Measurements from ENCODE around the gene TOM1L2.
A peak's percentile ranks its signal among the peaks of the same experiment; 100 is the strongest.

TOM1L2 gene

GRCh38 chr17:17871913-17872312 is 100.3 kb downstream of the TOM1L2 start:
- no peak for DNase-seq

GRCh38 chr17:17870247-17870646 is 102.0 kb downstream of the TOM1L2 start:
- no peak for DNase-seq

GRCh38 chr17:17868641-17869522 is 103.3 kb downstream of the TOM1L2 start:
- no peak for DNase-seq

- DNase-seq, result no peak
Measured at GRCh38 chr17:17866897-17867296, 105.3 kb downstream of the TOM1L2 start.

GRCh38 chr17:17866425-17866824 is 105.8 kb downstream of the TOM1L2 start:
- DNase-seq, result no peak

GRCh38 chr17:17865035-17865434 is 107.2 kb downstream of the TOM1L2 start:
- DNase-seq, result no peak

- DNase-seq, result no peak
Measured at GRCh38 chr17:17860766-17861107, 111.5 kb downstream of the TOM1L2 start.

- peak; percentile 39 to 70 for DNase-seq
Measured at GRCh38 chr17:17859909-17860765, 112.1 kb downstream of the TOM1L2 start.

- DNase-seq, result no peak
Measured at GRCh38 chr17:17857496-17857895, 114.7 kb downstream of the TOM1L2 start.

- no peak for DNase-seq
Measured at GRCh38 chr17:17856386-17856785, 115.8 kb downstream of the TOM1L2 start.

- no peak for DNase-seq
Measured at GRCh38 chr17:17855976-17856375, 116.2 kb downstream of the TOM1L2 start.

GRCh38 chr17:17853811-17854447 is 118.3 kb downstream of the TOM1L2 start:
- DNase-seq, result no peak

- no peak for DNase-seq
Measured at GRCh38 chr17:17852930-17853329, 119.3 kb downstream of the TOM1L2 start.

- no peak for DNase-seq
Measured at GRCh38 chr17:17851103-17852002, 120.8 kb downstream of the TOM1L2 start.

GRCh38 chr17:17849845-17850373 is 122.3 kb downstream of the TOM1L2 start:
- DNase-seq, result peak in 1 of 2 donors; percentile 12

GRCh38 chr17:17849147-17849820 is 122.9 kb downstream of the TOM1L2 start:
- peak; percentile 20 to 45 for DNase-seq

- no peak for DNase-seq
Measured at GRCh38 chr17:17848311-17849082, 123.7 kb downstream of the TOM1L2 start.

- DNase-seq, result no peak
Measured at GRCh38 chr17:17847726-17848125, 124.5 kb downstream of the TOM1L2 start.

- DNase-seq, result no peak
Measured at GRCh38 chr17:17847118-17847689, 125.0 kb downstream of the TOM1L2 start.

- DNase-seq, result no peak
Measured at GRCh38 chr17:17846645-17847044, 125.6 kb downstream of the TOM1L2 start.
